Articular chondrocyte of knee joint (primary cell): ENCODE data around the gene LTC4S. TPM values are rescaled to one million over a fixed set of nuclear protein-coding genes. Genes with fewer than 3 reads are reported as not detected.

Experiments
- small RNA-seq: library from RNA; depleted of rRNA; stranded (forward); fragments of <200 nt; gene quantifications from one replicate; pipeline ENCODE3, GENCODE V24; 2012
- total RNA-seq: library from RNA; depleted of rRNA; stranded (reverse); fragments of >200 nt; gene quantifications from 2 replicates; pipeline ENCODE4 v1.2.3, GENCODE V29; 2012

LTC4S gene, protein sequence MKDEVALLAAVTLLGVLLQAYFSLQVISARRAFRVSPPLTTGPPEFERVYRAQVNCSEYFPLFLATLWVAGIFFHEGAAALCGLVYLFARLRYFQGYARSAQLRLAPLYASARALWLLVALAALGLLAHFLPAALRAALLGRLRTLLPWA
- 0.86 and 3.4 TPM in 2 replicates for total RNA-seq

DNA sequence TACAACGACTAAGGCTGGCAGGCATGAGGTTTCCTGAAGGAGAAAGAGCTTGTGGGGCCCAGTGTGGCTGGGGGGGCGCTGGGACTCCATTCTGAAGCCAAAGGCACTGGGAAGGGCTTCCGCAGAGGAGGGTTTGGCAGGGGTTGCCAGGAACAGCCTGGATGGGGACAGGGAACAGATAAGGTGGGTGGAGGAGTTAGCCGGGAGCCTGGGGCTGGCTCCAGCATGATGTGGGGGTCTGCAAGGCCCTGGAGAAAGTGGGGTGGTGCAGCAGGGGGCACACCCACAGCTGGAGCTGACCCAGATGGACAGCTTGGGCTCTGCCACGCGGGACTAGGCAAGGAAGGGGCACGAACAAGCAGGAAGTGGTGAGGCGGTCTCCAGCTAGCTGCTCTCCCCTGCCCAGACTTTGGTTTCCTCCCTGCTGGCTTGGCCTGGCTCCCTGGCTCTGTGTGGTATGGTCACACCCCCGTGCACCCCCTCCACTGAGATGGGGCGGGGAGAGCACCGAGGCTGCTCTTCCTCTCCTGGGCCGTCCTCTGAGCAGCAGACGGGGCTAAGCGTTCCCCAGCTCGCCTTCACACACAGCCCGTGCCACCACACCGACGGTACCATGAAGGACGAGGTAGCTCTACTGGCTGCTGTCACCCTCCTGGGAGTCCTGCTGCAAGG, at the start of gene LTC4S:
TSS of gene LTC4S (plus strand) at position 519 of the 672 bp plus-strand sequence. CDS start at position 614, 95 bp downstream.

GRCh38 chr5:179806250-179807048, 12.7 kb downstream of the LTC4S start, which contains the start of gene MGAT4B:
Gene MGAT4B (minus strand): TSS chr5:179806866. CDS start chr5:179806583, 283 bp downstream.

DNA sequence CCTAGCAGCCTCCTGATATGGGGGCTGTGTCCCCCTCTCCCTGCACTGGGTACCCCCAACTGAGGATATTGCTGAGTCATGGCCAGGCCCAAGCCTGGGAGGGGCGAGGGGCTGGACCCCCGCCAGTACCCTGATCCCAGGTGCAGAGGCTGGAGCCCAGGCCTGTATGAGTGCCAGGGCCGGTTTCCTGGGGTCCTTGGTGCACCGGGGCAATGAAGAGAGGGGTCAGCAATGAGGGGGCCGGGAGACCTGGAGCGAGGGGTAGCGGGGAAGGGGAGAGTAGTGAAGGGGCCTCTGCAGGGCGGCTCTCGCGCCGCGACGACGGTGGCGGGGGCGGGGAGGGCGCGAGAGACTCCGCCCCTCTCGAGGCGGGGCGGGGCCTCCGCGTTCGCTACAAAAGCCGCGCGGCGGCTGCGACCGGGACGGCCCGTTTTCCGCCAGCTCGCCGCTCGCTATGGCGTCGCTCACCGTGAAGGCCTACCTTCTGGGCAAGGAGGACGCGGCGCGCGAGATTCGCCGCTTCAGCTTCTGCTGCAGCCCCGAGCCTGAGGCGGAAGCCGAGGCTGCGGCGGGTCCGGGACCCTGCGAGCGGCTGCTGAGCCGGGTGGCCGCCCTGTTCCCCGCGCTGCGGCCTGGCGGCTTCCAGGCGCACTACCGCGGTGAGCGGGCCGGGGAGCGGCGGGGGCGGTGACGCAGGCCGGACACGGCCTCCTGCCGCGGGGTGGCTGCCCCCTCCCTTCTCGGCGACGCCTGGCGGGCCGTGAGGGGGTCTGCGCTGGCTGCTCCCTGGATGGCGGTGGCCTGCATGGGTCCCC, 26.9 kb downstream of the LTC4S start, which contains the start of gene SQSTM1:
TSS of gene SQSTM1 (plus strand) at position 423 of the 815 bp plus-strand sequence. CDS start at position 455, 32 bp downstream.

Small RNAs within 50 kb of the gene (small RNA-seq; reads per million reads assigned to genes)
- gene MIR1229, result not detected

Other genes with a start within 250 kb of the LTC4S start
- 51.3 and 53.3 TPM in 2 replicates for gene RUFY1, start 243.4 kb upstream of the LTC4S start, total RNA-seq
- 398 and 450 TPM in 2 replicates for gene HNRNPH1, start 170.3 kb upstream of the LTC4S start, total RNA-seq
- not detected in 2 replicates for gene CBY3, start 113.0 kb upstream of the LTC4S start, total RNA-seq
- gene CANX, start 95.0 kb upstream of the LTC4S start, total RNA-seq, result 842 and 930 TPM in 2 replicates
- 9.7 and 10.1 TPM in 2 replicates for gene MAML1, start 61.2 kb upstream of the LTC4S start, total RNA-seq
- gene MGAT4B, start 12.9 kb downstream of the LTC4S start, total RNA-seq, result 77.6 and 81.9 TPM in 2 replicates
- 628 and 739 TPM in 2 replicates for gene SQSTM1, start 26.9 kb downstream of the LTC4S start, total RNA-seq
- gene MRNIP, start 64.8 kb downstream of the LTC4S start, total RNA-seq, result 12.2 and 14.4 TPM in 2 replicates
- 59.1 and 66.2 TPM in 2 replicates for gene TBC1D9B, start 113.9 kb downstream of the LTC4S start, total RNA-seq